Measurements from ENCODE around the gene PARD3. TPM values are rescaled to one million over a fixed set of nuclear protein-coding genes. Genes with fewer than 3 reads are reported as not detected.

Gene PARD3
- polyA plus RNA-seq, 2 of the 4 experiments (the other 2 are of a cell fraction) = 110 to 200 TPM

DNA sequence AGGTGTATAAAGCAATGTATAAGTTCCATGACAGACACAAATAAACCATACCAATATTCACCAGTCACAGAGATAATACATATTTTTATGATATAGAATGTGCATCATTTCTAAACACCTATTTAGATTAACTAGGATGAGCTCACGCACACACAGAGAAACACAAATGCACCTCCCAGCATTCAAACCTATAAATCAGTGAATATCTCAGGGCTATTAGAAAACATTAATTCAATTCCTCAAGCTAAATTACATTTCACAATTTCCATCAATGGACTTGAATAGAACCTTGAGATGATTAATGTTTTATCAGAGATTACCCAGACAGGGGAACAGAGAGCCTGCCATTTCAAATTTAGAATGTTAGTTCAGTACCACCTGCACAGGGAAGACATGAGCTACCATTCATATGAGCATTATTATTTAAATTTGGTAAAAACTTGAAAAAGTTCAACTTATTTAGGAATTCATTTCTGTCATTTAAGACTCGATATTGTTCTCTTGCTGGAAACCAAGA lies 221.7 kb downstream of the PARD3 start:
- DNase-seq (ENCODE audit: low read depth in 1 of 2, low spot score in 1 of 2) = no peak
- Histone ChIP-seq H3K27ac (no peak overlapping the region), H3K4me2 (no peak overlapping the region), H3K4me3 (no peak overlapping the region), H3K4me1 (no peaks in the 10 kb centered on the region), H3K9me3 (no peaks in the 10 kb centered on the region)
- CTCF ChIA-PET = interaction anchor here (1.1 to 1.4 kb wide), 3 partner anchors 33 to 65 kb away, joined by 3 to 4 read pairs (median 3); no protein-coding TSS in a partner anchor
- FAIRE-seq = no peak
- no peak for ATAC-seq
- WGBS (ENCODE audit: missing lambda C conversion rate) = 94% methylated on average over 2 of the region's 2 CpGs
- TF ChIP-seq ZFP36 (IDR thresholded peaks at IDR 0.05; ENCODE audit: borderline replicate concordance, partially characterized antibody) (no peak), SREBF2 (IDR thresholded peaks at IDR 0.05) (no peak), HDAC2 (IDR thresholded peaks at IDR 0.05) (no peak), CHD2 (IDR thresholded peaks at IDR 0.05; ENCODE audit: low read length, partially characterized antibody) (no peak), CHD4 (IDR thresholded peaks at IDR 0.05; ENCODE audit: borderline replicate concordance) (no peak), POLR2AphosphoS2 (conservative IDR thresholded peaks at IDR 0.05; ENCODE audit: low read length) (no peak), HOXA7 (CRISPR knock-in tag; IDR thresholded peaks at IDR 0.05) (no peak), HEYL (CRISPR knock-in tag; IDR thresholded peaks at IDR 0.05) (no peak), HOXB13 (CRISPR knock-in tag; IDR thresholded peaks at IDR 0.05; ENCODE audit: low read depth) (no peak)
- TF ChIP-seq, protein P1, sequence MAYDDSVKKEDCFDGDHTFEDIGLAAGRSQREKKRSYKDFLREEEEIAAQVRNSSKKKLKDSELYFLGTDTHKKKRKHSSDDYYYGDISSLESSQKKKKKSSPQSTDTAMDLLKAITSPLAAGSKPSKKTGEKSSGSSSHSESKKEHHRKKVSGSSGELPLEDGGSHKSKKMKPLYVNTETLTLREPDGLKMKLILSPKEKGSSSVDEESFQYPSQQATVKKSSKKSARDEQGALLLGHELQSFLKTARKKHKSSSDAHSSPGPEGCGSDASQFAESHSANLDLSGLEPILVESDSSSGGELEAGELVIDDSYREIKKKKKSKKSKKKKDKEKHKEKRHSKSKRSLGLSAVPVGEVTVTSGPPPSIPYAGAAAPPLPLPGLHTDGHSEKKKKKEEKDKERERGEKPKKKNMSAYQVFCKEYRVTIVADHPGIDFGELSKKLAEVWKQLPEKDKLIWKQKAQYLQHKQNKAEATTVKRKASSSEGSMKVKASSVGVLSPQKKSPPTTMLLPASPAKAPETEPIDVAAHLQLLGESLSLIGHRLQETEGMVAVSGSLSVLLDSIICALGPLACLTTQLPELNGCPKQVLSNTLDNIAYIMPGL (CRISPR knock-in tag; IDR thresholded peaks at IDR 0.05; ENCODE audit: borderline replicate concordance) = no peak
- TF ChIP-seq, protein P2, sequence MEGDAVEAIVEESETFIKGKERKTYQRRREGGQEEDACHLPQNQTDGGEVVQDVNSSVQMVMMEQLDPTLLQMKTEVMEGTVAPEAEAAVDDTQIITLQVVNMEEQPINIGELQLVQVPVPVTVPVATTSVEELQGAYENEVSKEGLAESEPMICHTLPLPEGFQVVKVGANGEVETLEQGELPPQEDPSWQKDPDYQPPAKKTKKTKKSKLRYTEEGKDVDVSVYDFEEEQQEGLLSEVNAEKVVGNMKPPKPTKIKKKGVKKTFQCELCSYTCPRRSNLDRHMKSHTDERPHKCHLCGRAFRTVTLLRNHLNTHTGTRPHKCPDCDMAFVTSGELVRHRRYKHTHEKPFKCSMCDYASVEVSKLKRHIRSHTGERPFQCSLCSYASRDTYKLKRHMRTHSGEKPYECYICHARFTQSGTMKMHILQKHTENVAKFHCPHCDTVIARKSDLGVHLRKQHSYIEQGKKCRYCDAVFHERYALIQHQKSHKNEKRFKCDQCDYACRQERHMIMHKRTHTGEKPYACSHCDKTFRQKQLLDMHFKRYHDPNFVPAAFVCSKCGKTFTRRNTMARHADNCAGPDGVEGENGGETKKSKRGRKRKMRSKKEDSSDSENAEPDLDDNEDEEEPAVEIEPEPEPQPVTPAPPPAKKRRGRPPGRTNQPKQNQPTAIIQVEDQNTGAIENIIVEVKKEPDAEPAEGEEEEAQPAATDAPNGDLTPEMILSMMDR (IDR thresholded peaks at IDR 0.05) = no peak
- TF ChIP-seq, protein P3, sequence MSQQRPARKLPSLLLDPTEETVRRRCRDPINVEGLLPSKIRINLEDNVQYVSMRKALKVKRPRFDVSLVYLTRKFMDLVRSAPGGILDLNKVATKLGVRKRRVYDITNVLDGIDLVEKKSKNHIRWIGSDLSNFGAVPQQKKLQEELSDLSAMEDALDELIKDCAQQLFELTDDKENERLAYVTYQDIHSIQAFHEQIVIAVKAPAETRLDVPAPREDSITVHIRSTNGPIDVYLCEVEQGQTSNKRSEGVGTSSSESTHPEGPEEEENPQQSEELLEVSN (IDR thresholded peaks at IDR 0.05; ENCODE audit: borderline replicate concordance, low read depth) = no peak
- TF ChIP-seq, protein P4, sequence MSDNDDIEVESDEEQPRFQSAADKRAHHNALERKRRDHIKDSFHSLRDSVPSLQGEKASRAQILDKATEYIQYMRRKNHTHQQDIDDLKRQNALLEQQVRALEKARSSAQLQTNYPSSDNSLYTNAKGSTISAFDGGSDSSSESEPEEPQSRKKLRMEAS (IDR thresholded peaks at IDR 0.05) = no peak
- POLR2A ChIA-PET = interaction anchor here (0.5 kb wide), 1 partner anchor 433 kb away, joined by 3 read pairs; no protein-coding TSS in a partner anchor

DNA sequence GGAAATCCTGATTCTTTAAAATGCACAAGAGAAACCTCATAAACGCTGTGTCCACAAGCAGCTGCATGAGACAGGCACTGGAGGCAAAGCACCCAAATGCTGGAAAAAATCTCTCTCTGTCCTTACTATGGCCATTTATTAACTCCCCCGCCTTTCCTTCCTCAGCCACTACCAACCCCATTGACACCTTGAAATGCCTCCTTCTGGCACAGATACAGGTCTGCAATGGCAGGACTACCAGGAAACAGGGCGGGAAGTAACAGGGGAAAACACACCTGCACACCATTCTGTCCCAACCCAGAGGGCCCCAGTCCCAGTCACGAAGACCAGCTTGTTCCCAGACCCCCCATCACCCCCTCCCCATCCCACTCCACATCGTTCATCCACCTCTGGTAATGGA lies 224.3 kb downstream of the PARD3 start:
- WGBS (ENCODE audit: missing lambda C conversion rate) = 88% methylated on average over 5 of the region's 5 CpGs
- ChIA-PET POLR2A (no interaction called here), CTCF (interaction anchor here (1.0 to 1.5 kb wide), 2 partner anchors 18 to 47 kb away, joined by 3 to 7 read pairs; no protein-coding TSS in a partner anchor)
- TF ChIP-seq JUNB (IDR thresholded peaks at IDR 0.05) (no peak), MYC (IDR thresholded peaks at IDR 0.05; ENCODE audit: borderline replicate concordance, low read length) (no peak), GATA3 (IDR thresholded peaks at IDR 0.05; ENCODE audit: borderline replicate concordance) (no peak), RFX5 (IDR thresholded peaks at IDR 0.05) (no peak), ZFP36 (IDR thresholded peaks at IDR 0.05; ENCODE audit: borderline replicate concordance, partially characterized antibody) (no peak), ZNF302 (CRISPR knock-in tag; IDR thresholded peaks at IDR 0.05) (no peak), MAFK (IDR thresholded peaks at IDR 0.05; ENCODE audit: partially characterized antibody) (no peak), SMC3 (IDR thresholded peaks at IDR 0.05) (no peak)
- FAIRE-seq = no peak
- Histone ChIP-seq H3K27ac (no peak overlapping the region), H3K4me2 (no peak overlapping the region), H3K4me3 (no peak overlapping the region), H3K4me1 (peaks cover 24% of the 10 kb centered on the region), H3K9me3 (no peaks in the 10 kb centered on the region)
- no peak for ATAC-seq
- DNase-seq (ENCODE audit: low read depth in 1 of 2, low spot score in 1 of 2) = no peak

Measured in A549 (cell line).